NK-92 (cell line): ENCODE data around the gene SMIM44.
"Not testable (repeated sequence)": the region's sequence is repeated elsewhere in the genome, so short reads cannot be mapped to it uniquely, and the experiment has no call there.

ENCODE experiments used
- DNase-seq: peaks from one replicate; lab custom pipeline; 2025; ENCODE audit not compliant: unreplicated experiment; lab: John Stamatoyannopoulos, UW

Gene SMIM44

GRCh38 chr19:3459089-3459881 is 24.0 kb downstream of the SMIM44 start:
- DNase-seq = no peak

DNA sequence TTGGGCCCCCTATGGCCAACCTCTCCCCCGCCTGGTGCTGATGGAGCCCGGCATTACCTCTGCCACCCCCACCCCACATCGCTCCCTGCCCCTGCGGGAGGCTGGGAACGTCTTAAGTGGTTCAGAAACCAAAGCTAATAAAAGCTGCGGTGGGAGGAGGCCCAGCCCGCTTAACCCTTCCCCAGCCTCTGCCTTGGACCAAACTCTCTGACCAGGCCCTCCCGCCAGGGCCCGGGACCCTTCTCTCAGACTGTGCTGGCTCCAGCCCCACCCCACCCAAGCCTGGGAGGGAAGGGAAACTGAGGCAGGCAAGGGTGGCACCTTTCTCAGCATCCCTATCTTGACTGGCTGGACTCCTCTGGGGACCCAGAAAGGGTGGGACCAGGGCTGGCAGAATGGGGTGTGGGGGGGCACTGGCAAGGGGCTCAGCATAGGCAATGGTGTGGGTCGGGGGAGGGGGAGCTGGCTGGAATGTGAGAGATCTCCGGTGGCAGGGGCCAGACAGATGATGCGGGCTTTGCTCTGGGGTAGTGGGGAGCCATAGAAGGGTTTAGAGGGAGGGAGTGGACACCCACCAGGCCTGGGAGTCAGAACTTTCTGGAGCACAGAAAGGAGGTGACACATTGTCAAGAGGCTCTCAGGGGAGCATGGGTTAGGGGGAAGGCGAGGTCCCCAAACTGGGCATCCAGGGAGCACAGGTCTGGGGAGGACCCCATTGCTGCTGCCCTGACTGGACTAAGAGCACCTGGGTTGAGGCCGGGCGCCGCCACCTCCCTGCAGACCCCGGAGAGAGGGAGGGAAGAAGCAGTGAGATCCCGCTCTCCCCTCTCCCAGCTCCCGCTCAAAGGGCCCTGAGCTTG is 24.8 kb downstream of the SMIM44 start:
- DNase-seq = no peak

DNA sequence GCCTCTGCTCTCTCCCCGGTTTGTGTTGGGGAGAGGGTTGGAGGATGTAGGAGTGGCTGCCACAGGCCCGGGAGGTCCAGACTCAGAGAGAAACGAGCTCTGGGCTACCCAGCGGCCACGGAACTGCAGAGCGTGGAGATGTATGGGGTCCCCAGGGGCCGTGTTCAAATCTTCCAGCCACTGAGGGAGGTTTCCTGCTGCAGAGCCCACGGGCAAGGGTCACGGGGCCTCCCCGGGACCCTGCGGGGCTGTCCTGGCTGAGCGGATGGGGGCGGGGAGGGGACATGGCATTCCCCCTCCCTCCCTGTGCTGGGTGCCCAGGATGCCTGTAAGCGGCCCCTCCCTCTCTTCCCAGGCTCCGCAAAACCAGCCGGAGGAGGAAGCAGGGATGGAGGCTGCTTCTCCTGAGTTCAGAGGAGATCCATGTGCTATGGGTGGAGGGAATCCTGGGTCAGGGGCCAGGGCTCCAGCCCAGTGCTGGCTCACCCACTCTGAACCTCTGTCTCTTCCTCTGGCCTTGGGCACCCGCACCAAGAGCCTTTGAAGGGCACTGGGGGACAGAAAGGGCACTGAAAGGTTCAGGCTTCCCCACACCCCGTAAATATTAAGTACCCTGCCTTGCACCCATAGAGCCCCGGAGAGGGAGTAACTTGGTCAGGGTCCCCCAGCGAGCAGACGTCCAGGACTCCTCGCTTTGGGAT is 25.6 kb downstream of the SMIM44 start:
- no peak for DNase-seq

DNA sequence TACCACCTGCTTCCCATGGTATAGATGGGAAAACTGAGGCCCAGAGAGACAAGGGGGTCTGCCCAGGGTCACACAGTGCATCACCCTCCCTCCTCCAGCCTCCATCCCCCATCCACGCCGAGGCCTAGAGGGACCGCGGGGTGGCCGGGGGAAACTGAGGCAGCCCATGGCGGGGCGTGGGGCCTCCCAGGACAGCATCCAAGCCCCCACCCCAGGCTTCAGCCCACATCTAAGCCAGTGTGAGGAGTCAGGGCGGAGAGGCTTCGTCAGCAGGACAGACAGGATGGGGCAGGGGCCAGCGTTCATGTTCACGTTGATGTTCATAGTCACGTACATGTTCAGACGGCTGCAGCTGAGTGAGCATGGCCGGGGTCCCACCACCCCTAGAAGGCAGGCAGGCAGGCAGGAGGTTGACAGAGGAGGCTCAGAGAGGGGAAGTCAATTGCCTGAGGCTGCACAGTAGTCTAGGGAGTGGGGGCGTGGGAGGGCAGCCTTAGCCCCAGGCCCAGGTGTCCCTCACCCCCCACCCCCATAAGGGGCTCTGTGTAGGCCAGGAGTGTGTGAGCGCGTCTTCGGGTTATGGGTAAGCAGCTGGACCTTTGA is 26.2 kb downstream of the SMIM44 start:
- no peak for DNase-seq

DNA sequence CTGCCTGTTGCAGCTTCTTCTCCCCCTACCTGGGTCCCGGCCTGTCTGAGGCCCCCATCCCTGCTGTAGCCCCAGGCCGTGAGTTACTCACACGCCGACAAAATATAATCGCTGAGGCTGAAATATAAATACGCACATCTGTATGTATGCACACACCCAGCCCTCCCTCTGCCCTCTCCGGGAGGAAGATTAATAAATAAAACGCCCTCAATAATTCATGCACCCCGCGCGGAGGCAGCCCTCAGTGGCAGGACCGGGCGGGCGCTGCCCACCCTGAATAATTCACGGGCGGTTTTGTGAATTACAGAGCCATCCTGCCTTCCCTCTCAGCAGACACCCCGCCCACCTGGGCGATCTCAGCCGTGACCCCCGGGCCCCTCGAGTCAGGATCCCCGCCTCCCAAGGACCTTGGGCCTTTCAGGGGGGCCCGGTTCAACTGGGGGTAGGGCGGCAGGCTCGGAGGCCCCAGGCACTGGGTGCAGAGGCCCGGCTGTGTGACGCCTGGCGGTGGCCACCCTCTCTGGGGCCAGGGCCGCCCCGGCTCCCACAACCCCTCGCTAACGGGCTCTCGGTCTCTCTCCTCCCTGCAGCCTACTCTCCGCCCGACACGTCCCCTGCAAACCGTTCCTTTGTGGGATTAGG is 27.2 kb downstream of the SMIM44 start:
- DNase-seq = no peak

GRCh38 chr19:3455393-3455955 is 27.8 kb downstream of the SMIM44 start:
- DNase-seq = no peak

GRCh38 chr19:3454656-3455392 is 28.4 kb downstream of the SMIM44 start:
- no peak for DNase-seq

DNA sequence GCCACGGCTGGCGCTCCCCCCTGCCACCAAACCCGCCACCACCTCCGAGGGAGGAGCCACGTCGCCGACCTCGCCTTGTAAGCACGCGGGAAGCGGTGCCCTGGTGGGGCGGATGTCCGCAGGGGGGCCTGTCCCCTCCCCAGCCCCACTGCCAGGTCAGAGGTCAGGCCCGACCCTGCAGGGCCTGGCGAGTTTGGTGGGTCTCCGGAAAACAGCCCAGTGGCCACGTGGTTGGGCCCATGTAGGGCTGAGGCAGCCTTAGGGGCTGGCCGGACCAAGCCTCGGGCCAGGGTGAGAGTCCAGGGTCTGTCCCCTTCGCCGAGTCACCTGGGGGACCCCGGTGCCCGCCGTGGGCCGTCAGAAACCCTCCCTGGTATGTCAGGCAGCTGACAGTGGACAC is 29.4 kb downstream of the SMIM44 start:
- DNase-seq = no peak

DNA sequence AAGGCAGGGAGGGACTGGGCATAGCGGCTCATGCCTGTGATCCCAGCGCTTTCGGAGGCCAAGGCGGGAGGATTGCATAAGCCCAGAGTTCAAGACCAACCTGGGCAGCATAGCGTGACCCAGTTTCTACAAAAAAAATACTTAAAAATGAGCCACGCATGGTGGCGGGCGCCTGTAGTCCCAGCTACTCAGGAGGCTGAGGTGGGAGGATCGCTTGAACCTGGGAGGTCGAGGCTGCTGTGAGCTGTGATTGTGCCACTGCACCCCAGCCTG is 30.4 kb downstream of the SMIM44 start:
- DNase-seq = not testable (repeated sequence)

- no peak for DNase-seq
These were observed 30.9 kb downstream of the SMIM44 start for GRCh38 chr19:3452171-3452941.

GRCh38 chr19:3451451-3451866 is 31.8 kb downstream of the SMIM44 start:
- DNase-seq = no peak

- DNase-seq = no peak
These were observed 32.3 kb downstream of the SMIM44 start for GRCh38 chr19:3450796-3451411.

GRCh38 chr19:3448616-3449334 is 34.5 kb downstream of the SMIM44 start:
- no peak for DNase-seq

DNA sequence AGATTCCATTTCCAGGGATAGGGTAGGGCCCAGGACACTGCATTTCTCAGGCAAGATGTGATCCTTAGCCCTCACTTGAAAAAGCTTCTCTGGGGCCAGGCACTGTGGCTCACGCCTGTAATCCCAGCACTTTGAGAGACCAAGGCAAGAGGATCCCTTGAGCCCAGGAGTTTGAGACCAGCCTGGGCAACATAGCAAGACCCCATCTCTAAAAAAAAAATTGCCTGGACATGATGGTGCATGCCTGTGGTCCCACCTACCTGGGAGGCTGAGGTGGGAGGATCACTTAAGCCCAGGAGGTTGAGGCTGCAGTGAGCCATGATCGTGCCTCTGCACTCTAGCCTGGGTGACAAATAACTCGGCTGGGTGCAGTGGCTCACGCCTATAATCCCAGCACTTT is 36.6 kb downstream of the SMIM44 start:
- not testable (repeated sequence) for DNase-seq

GRCh38 chr19:3444695-3445234 is 38.5 kb downstream of the SMIM44 start:
- DNase-seq = no peak

DNA sequence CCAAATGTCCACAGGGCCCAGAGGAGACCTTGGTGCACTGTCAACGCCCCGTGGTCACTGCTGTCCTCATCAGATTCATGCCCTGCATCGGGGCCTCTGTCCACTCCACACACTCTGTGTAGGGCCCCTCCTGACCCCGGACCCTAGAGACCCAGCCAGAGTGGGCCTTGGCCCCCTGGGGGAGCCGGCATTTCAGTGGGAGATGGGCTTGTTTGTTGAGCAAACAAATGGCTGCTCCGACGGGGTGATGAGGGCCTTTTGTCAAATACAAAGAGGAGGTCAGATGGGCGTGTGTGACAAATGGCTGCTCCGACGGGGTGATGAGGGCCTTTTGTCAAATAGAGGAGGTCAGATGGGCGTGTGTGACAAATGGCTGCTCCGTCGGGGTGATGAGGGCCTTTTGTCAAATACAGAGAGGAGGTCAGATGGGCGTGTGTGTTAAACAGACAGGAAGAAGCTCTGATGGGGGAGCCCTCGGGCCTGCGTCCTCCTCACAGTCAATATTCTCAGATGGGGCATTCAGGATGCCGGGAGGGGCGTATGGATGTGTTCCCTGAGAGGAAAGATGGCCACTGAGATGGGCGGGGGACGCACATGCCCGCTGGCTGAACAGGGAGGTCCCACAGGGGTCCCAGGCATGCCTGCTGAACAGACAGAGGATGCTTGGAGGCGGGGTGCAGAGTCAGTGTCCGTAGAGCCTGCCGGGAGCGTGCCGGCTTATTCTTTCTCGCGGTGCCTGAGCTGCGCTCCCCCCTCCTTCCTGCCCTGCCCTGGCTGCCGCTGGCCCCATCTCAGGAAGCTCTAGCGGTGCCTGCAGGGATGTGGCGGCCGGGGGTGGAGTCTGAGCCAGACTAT is 39.2 kb downstream of the SMIM44 start:
- DNase-seq = no peak
